GM12874 (cell line): ENCODE measurements around the gene BICRAL.

Source experiments
- CTCF ChIP-seq: IDR thresholded peaks from 2 replicates; pipeline ENCODE4 v1.5.1; 2011; ENCODE audit warnings: low read depth, mild to moderate bottlenecking, control low read depth, low read length, moderate library complexity; ENCODE audit not compliant: insufficient read depth

BICRAL gene

GRCh38 chr6:42846505-42846904 lies 64.7 kb downstream of the BICRAL start:
- TF ChIP-seq CTCF: no peak

GRCh38 chr6:42848700-42849099 lies 66.8 kb downstream of the BICRAL start:
- TF ChIP-seq CTCF: no peak

- TF ChIP-seq CTCF: no peak
Measured at GRCh38 chr6:42851599-42851998, 69.7 kb downstream of the BICRAL start.

DNA sequence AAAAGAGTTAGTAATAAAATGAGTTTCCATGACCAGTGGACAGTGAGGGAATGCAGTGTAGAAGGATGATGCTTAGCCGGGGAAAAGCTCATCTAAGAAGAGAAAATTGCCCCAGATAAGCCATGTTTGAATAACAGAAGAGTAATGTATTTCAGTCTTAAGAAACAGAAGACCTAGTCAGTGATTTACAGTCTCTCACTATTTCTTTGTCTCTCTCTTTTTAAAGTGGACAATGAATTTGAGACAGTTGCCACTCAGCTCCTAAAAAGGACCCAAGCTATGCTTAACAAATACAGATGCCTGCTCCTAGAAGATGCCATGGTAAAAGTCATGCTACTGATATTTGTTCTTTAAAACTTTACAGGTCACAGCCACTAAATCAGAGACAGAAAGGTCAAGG lies 78.2 kb downstream of the BICRAL start:
- TF ChIP-seq CTCF: no peak

DNA sequence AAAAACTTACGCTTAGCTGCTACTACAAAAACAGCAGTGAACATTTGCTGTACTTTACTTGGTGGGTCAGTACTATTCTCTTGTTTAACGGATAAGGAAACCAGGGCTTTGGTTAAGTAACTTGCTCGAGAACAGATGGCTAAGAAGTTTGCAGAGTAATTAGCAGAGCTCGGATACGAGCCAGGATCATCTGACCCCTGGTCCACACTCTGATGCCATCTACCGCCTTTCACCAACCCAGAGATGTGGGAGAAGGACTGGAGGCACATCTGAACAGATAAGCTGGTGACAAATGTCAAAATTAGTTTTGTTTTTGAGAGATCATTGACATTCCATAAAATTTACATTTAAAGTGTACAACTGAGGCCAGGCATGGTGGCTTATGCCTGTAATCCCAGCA lies 78.6 kb downstream of the BICRAL start:
- TF ChIP-seq CTCF: no peak

GRCh38 chr6:42864602-42865001 lies 82.8 kb downstream of the BICRAL start:
- TF ChIP-seq CTCF: no peak

- no peak for TF ChIP-seq CTCF
Measured at GRCh38 chr6:42870145-42870936, 88.5 kb downstream of the BICRAL start.
